LNCaP clone FGC (cell line): ENCODE measurements around the gene GRAMD1B.

Experiments used
- DNase-seq: peaks from one replicate; pipeline ENCODE4 v3.0.0-alpha.2; 2011; ENCODE audit warnings: low read depth
- H3K4me3 ChIP-seq: 2 replicates; pipeline ENCODE4 v1.5.1; 2011; ENCODE audit warnings: mild to moderate bottlenecking, low read depth, low read length, control low read depth
- TF ChIP-seq, protein P1 (sequence below): IDR thresholded peaks from 2 replicates; pipeline ENCODE4 v1.5.1; 2012; ENCODE audit warnings: mild to moderate bottlenecking; ENCODE audit not compliant: control insufficient read depth, insufficient read depth; ENCODE audit errors: extremely low read depth

GRAMD1B gene

DNA sequence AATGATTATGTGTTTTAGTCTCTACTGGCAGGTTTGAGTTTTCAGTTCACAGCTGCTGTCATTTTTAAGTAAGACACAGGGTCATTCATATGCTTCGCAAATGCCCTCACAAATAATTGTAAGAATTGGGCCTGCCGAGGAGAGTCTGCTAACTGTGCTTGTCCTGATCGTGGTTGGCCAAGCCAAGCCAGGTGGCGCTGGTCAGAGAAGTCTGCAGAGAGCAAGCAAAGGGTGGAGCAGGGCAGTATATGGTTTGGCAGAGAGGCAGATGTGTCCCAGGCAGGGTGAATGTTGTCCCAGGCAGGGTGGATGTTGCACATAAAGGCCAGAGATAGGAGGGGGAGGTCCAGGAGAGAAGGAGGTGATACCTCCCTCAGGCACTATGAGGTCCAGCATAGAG lies 171.7 kb downstream of the GRAMD1B start:
- H3K4me3 ChIP-seq, result no peak overlapping the region
- DNase-seq, result no peak
- TF ChIP-seq, protein P1, sequence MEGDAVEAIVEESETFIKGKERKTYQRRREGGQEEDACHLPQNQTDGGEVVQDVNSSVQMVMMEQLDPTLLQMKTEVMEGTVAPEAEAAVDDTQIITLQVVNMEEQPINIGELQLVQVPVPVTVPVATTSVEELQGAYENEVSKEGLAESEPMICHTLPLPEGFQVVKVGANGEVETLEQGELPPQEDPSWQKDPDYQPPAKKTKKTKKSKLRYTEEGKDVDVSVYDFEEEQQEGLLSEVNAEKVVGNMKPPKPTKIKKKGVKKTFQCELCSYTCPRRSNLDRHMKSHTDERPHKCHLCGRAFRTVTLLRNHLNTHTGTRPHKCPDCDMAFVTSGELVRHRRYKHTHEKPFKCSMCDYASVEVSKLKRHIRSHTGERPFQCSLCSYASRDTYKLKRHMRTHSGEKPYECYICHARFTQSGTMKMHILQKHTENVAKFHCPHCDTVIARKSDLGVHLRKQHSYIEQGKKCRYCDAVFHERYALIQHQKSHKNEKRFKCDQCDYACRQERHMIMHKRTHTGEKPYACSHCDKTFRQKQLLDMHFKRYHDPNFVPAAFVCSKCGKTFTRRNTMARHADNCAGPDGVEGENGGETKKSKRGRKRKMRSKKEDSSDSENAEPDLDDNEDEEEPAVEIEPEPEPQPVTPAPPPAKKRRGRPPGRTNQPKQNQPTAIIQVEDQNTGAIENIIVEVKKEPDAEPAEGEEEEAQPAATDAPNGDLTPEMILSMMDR, result 0 out of 2 replicates have a peak, but pooled peaks have one; percentile 5

DNA sequence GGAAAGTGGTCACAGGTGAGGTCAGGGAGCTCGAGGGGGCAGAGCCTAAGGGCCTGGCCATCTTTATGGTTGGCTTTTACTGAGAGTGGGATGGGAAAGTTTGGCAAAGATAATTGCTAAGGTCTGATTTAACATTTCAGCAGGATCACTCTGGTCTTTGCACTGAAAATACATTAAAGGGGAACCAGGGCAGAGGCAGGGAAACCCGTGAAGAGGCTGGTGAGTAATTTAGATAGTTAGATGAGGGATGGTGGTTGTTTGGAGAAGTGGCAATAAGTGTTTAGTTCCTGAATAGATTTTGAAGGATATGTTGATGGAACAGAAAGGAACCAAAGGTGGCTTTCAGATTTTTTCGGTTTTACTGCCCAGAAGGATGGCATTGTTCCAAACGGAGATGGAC lies 173.6 kb downstream of the GRAMD1B start:
- H3K4me3 ChIP-seq, result no peak overlapping the region
- TF ChIP-seq, protein P1, result no peak
- no peak for DNase-seq

DNA sequence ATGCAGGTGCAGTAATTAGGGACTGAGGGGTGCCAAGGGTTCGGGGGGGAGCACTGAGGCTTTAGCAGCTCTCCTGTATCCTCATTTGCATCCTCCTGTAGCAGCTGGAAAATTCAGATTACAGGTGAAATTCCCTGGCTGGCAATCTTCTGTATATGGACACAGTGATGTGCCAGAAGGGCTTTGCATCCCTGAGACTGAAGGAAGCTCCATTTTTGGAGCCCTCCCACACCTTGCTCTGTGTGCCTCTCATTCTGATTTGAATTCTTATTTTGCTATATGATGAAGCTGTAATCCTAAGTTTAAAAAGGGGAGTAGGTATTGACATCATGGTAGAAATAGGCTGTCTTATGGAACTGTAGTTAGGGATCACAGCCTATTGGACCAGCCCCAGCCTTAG lies 177.7 kb downstream of the GRAMD1B start:
- no peak for DNase-seq
- TF ChIP-seq, protein P1, result no peak
- no peak overlapping the region for H3K4me3 ChIP-seq

DNA sequence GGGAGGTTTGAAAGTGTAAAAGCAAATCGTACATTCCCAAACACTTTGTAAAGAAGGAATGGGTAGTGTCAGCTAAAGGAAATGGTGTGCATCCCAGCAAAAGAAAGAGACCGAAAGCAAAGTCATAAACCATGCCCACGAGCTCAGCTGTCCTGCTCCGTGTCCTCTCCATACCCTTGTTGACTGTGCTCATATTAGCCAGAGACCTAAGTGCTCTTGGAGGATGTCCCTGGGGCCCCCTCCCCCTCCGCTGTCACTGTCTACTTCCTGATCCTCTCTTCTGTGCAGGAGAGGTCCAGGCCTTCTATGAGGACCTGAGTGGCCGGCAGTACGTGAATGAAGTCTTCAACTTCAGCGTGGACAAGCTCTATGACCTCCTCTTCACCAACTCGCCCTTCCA lies 178.3 kb downstream of the GRAMD1B start:
- DNase-seq, result no peak
- TF ChIP-seq, protein P1, result no peak
- H3K4me3 ChIP-seq, result no peak overlapping the region

DNA sequence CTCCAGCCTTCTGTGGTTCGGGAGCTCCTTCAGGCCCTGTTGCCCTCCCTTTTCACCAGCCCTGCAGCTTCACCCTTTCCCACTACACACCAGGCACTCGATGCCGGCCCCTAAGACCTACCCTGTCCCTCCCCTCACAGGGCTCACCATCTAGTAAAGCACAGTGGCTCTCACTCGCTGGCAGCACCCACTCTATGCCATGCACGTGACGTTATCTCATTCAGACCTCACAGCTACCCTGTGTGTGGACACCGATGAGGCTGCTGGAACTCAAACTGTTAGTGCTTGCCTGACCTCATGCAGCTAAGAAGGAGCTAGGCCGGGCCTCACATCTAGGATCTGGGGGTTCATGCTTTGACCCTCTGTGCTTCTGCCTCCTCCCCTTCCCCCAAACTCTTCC lies 178.9 kb downstream of the GRAMD1B start:
- no peak overlapping the region for H3K4me3 ChIP-seq
- DNase-seq, result no peak
- TF ChIP-seq, protein P1, result no peak

DNA sequence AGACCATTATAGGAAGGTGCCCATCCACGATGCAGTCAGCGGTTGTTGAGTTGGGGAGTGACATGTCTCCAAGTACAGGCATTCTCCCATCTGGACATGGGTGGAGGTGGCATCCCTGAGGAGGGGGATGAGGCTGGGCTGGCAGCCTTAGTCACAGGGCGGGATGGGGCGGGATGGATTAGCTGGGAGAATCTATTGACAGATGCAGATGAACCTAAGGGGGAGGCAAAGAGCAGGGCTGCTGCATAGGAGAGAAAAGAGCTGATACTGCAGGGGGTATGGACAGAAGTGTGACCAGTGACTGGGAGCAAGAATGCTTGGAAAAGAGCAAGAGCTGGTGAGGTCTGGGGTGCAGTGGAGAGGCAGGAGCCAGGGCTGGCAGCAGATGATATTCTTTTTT lies 181.6 kb downstream of the GRAMD1B start:
- TF ChIP-seq, protein P1, result no peak
- H3K4me3 ChIP-seq, result no peak overlapping the region
- no peak for DNase-seq

DNA sequence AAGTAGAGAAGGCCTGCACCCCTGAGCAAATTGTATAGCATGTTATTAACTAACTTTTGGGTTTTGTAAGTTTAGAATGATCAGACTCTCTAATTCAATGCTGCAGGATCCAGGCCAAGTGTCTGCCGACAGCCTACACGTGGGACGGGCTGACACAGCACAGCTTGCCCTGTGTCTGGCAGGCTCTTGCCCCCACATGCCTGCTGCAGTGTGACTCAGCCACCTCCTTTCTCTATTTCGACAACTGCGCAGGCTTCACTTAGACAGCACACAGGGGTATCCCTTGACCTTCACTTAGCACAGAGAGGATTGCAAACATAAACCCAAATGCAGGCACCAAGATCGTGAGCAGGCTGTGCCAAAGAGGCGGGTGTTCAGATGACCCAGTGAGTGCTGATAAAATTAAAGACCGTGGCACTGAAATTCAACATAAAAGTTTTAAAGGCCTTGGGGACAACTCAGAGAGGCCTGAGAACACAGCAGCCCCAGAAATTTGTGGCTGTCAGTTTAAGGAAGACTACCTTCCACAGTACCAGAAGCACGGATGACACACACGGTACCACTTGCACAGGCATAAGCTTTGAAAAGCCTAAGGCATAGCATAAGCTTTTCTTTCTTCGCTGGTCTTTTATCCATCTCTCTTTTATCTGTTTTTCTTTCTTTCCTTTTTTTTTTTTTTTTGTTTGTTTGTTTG lies 186.6 kb downstream of the GRAMD1B start:
- H3K4me3 ChIP-seq, result no peak overlapping the region
- no peak for DNase-seq
- TF ChIP-seq, protein P1, result no peak
